Retinal pigment epithelial cell (primary cell): ENCODE measurements around the gene FIZ1.

Experiments used
- DNase-seq: peaks from one replicate; pipeline ENCODE4 v3.0.0-alpha.2; 2010; ENCODE audit warnings: low read depth
- H3K4me3 ChIP-seq: 2 replicates; pipeline ENCODE4 v1.5.1; 2011; ENCODE audit warnings: mild to moderate bottlenecking, low read length, control low read depth, moderate library complexity
- TF ChIP-seq, protein P1 (sequence below): conservative IDR thresholded peaks from 2 replicates; pipeline ENCODE4 v1.5.1; 2011; ENCODE audit warnings: low read depth, low read length, control low read depth, inconsistent platforms

The FIZ1 gene

DNA sequence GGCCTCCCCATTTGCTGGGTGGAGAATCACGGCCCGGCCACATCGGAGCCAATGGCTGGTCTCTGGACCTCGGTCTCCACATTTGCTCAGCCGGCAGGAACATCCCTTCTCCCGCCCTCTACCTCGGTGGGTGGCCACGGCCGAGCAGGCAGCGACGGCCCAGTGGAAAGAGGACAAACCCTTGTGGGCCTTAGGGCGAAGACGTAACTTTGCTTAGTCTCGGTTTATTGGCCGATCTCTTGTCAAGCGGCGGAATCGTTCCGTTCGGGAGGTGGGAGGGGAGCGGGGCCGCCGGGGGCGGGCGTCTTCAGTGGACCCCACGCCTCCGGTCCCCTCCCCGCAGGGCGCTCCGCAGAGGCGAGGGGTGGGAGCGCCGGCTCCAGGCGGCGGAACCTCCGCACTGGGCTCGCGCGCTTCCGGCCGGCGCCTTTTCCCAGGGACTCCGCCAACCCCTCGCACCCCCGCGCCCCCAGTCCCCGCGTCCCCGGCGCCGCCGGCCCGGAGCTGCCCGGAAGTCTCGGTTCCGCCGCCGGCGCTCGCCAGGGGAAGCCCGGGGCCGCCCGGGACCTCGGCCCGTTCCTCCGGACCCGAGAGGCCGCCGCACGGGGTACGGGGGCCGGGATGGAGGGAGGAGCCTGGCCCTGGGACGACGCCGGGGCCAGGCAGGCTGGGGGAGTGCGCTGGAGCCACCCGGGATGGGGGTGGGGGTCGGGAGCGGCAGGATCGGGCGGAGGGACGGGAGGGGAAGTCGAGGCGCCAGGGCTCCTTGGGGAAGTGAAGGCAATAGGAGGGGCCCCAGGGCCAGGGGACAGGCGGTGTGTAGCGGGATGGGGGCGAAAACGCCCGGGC, 41.5 kb upstream of the FIZ1 start, which contains the start of gene ZNF580:
TSS of gene ZNF580 (plus strand) at position 426 of the 849 bp plus-strand sequence. CDS start 1,507 bp downstream, outside the sequence.
- no peak for DNase-seq
- peak within 1 kb of the TSS; percentile 76 for H3K4me3 ChIP-seq
- TF ChIP-seq, protein P1, sequence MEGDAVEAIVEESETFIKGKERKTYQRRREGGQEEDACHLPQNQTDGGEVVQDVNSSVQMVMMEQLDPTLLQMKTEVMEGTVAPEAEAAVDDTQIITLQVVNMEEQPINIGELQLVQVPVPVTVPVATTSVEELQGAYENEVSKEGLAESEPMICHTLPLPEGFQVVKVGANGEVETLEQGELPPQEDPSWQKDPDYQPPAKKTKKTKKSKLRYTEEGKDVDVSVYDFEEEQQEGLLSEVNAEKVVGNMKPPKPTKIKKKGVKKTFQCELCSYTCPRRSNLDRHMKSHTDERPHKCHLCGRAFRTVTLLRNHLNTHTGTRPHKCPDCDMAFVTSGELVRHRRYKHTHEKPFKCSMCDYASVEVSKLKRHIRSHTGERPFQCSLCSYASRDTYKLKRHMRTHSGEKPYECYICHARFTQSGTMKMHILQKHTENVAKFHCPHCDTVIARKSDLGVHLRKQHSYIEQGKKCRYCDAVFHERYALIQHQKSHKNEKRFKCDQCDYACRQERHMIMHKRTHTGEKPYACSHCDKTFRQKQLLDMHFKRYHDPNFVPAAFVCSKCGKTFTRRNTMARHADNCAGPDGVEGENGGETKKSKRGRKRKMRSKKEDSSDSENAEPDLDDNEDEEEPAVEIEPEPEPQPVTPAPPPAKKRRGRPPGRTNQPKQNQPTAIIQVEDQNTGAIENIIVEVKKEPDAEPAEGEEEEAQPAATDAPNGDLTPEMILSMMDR, result no peak

DNA sequence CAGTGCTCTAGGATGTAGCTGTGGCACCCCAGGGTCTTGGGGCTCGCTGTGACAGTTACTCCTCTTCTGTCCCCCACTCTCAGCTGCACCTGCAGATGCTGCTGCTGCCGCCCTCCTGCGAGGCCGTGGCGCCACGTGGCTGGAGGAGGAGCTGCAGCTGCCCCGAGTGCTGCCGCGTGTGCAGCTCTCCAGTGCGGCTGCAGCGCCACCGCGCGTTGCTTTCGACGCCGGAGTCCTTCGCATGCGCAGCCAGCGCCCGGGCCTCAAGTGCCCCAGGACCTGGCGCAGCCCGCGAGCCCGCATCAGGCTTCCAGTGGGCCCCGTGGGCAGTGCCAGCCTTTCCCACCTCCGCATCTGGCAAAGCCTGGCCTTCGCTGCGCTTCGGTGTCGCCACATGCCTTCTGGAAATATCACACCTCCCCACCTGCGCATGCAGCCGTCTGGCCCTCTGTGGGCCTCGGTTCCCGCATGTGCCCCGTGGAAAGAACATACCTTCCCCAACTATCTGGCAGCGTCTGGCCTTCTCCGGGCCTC, 40.8 kb upstream of the FIZ1 start:
- TF ChIP-seq, protein P1, result peak; percentile 63
- DNase-seq, result peak; percentile 41
- H3K4me3 ChIP-seq, result peak overlapping the region; percentile 76

DNA sequence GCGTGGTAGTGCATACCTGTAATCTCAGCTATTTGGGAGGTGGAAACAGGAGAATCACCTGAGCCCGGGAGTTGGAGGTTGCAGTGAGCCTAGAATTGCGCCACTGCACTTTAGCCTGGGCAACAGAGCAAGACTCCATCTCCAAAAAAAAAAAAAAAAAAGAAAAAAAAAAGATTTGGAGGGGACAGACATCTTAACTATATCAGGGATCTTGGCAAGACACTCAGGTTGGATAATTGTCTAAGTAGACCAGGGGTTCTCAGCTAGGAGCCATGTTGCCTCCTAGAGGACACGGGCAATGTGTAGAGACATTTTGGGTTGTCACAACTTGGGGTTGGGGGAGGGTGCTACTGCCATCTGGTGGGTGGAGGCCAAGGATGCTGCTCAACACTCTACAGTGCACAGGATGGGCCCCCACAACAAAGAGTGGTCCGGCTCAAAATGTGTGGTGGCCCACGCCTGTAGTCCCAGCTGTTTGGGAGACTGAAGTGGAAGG, 39.6 kb upstream of the FIZ1 start:
- no peak overlapping the region for H3K4me3 ChIP-seq
- no peak for DNase-seq
- TF ChIP-seq, protein P1, result peak; percentile 56

DNA sequence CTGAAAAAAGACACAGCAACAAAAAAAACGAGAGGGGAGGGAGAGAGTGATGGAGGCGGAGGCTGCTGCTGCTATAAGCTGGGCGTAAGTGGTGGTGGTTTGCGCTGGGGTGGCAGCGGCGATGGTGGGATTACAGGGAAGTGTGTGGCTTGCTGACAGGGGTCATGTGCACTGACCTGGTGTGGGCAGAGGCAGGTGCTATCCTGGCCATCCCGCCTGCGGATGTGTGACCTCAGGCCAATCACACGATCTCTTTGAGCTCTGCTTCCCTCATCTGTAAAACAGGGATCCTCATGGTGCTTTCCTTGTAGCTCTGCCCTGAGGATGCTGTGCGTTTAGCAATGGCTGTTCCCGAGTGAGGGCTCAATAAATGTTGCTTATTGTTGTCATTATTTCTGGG, 38.2 kb upstream of the FIZ1 start:
- no peak for DNase-seq
- TF ChIP-seq, protein P1, result no peak
- no peak overlapping the region for H3K4me3 ChIP-seq

DNA sequence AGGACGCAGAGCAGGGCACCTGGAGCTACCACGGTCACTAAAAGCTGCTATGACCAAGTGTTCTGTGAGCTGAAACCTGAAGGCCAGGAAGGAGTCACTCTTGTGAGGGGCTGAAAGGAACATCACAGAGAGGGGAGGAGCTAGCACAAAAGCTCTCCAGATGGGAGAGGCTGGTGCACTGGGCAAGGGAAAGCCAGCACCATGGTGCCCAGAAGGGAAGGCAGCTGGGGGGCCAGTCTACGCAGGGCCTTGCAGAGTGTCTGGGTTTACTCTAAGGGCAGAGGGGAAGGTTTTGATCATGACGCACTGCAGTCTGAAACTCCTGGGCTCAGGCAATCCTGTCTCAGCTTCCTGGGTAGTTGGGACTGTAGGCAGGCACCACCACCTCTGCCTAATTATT, 37.4 kb upstream of the FIZ1 start:
- no peak for DNase-seq
- TF ChIP-seq, protein P1, result no peak
- no peak overlapping the region for H3K4me3 ChIP-seq

DNA sequence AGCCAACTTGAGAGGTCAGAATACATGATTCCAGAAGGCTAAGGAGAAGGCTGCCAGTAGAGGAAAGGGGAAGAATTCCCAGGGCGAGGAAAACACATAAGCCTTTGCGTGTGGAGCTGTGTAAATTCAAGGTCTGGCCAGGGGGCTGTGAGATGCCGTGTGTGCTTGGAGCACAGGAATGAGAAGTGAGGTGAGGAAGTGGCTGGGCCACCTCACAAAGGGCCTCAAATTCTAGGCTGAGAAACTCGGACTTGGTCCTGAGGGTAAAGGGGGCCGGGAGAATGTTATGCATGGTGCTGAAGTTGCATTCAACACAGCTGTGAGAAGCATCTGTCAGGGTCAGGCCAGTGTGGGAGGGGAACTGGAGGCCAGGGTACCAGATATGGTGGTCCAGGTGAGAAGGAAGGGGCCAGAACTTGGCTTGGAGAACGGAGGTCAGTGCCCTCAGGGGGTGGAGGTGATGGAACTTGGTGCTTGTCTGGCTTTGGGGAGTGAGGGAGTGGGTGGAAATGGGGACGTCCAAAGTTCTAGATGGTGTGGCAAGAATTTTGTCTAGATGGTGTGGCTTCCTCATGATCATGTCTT, 36.6 kb upstream of the FIZ1 start:
- DNase-seq, result no peak
- TF ChIP-seq, protein P1, result no peak
- H3K4me3 ChIP-seq, result peak overlapping the region; percentile 99
